ENCODE data around the gene FEM1B.

FEM1B gene

GRCh38 chr15:68309024-68309423 lies 31.5 kb downstream of the FEM1B start:
- DNase-seq (ENCODE audit: low spot score): no peak

- no peak for DNase-seq (ENCODE audit: low spot score)
Measured at GRCh38 chr15:68310178-68310803, 32.7 kb downstream of the FEM1B start.

GRCh38 chr15:68310804-68311463 lies 33.4 kb downstream of the FEM1B start:
- DNase-seq (ENCODE audit: low spot score): no peak

GRCh38 chr15:68311464-68311835 lies 33.9 kb downstream of the FEM1B start:
- DNase-seq (ENCODE audit: low spot score): no peak

- no peak for DNase-seq (ENCODE audit: low spot score)
Measured at GRCh38 chr15:68311859-68312557, 34.5 kb downstream of the FEM1B start.

- no peak for DNase-seq (ENCODE audit: low spot score)
Measured at GRCh38 chr15:68312701-68313204, 35.2 kb downstream of the FEM1B start.

GRCh38 chr15:68313501-68314410 lies 36.2 kb downstream of the FEM1B start:
- no peak for DNase-seq (ENCODE audit: low spot score)

GRCh38 chr15:68314563-68314962 lies 37.0 kb downstream of the FEM1B start:
- DNase-seq (ENCODE audit: low spot score): no peak

- DNase-seq (ENCODE audit: low spot score): no peak
Measured at GRCh38 chr15:68315035-68315434, 37.5 kb downstream of the FEM1B start.

GRCh38 chr15:68315495-68316031 lies 38.0 kb downstream of the FEM1B start:
- no peak for DNase-seq (ENCODE audit: low spot score)

GRCh38 chr15:68316061-68316804 lies 38.7 kb downstream of the FEM1B start:
- DNase-seq (ENCODE audit: low spot score): no peak

- no peak for DNase-seq (ENCODE audit: low spot score)
Measured at GRCh38 chr15:68317281-68318007, 39.9 kb downstream of the FEM1B start.

- no peak for DNase-seq (ENCODE audit: low spot score)
Measured at GRCh38 chr15:68318008-68318835, 40.7 kb downstream of the FEM1B start.

- no peak for DNase-seq (ENCODE audit: low spot score)
Measured at GRCh38 chr15:68318931-68319909, 41.7 kb downstream of the FEM1B start.

GRCh38 chr15:68319997-68320396 lies 42.5 kb downstream of the FEM1B start:
- no peak for DNase-seq (ENCODE audit: low spot score)

GRCh38 chr15:68321229-68321628 lies 43.7 kb downstream of the FEM1B start:
- DNase-seq (ENCODE audit: low spot score): no peak

- no peak for DNase-seq (ENCODE audit: low spot score)
Measured at GRCh38 chr15:68322796-68323195, 45.3 kb downstream of the FEM1B start.

- no peak for DNase-seq (ENCODE audit: low spot score)
Measured at GRCh38 chr15:68325726-68326125, 48.2 kb downstream of the FEM1B start.
